SU-DHL-6 (cell line): Measurements from ENCODE around the gene FAM47E.

Experiments
- H2AFZ ChIP-seq: fragments of 200-600 bp; sonication (generic); 2 replicates; pipeline ENCODE4 v1.6.1; 2014; ENCODE audit warnings: low read depth, mild to moderate bottlenecking, moderate library complexity, mixed read lengths, antibody characterized with exemption, low read length; ENCODE audit not compliant: severe bottlenecking
- H3F3A ChIP-seq: fragments of 200-600 bp; shearing (Covaris generic); 2 replicates; pipeline ENCODE4 v1.6.0; 2016; ENCODE audit warnings: antibody characterized with exemption, mild to moderate bottlenecking; ENCODE audit not compliant: insufficient read depth
- H3K27ac ChIP-seq: fragments of 200-600 bp; sonication (generic); 2 replicates; pipeline ENCODE4 v1.5.1; 2016; ENCODE audit warnings: low read depth, mild to moderate bottlenecking, low read length, moderate library complexity, mixed read lengths
- H3K27me3 ChIP-seq: fragments of 200-600 bp; sonication (generic), shearing (Covaris generic); 2 replicates; pipeline ENCODE4 v1.6.0; 2014; ENCODE audit warnings: mild to moderate bottlenecking, low read length
- H3K36me3 ChIP-seq: fragments of 200-600 bp; sonication (generic); 2 replicates; pipeline ENCODE4 v1.6.1; 2014; ENCODE audit warnings: mild to moderate bottlenecking, low read length, mixed read lengths
- H3K4me2 ChIP-seq: fragments of 300-600, 200-600 bp; shearing (Covaris generic), sonication (generic); 2 replicates; pipeline ENCODE4 v1.6.0; 2014; ENCODE audit warnings: low read length, low read depth, mild to moderate bottlenecking; ENCODE audit not compliant: poor library complexity, severe bottlenecking
- H3K4me3 ChIP-seq: fragments of 200-600 bp; sonication (generic); 2 replicates; pipeline ENCODE4 v1.5.1; 2014; ENCODE audit warnings: antibody characterized with exemption, low read length, mild to moderate bottlenecking, mixed read lengths; ENCODE audit not compliant: insufficient read depth, poor library complexity, severe bottlenecking
- H3K79me2 ChIP-seq: fragments of 200-600 bp; sonication (generic); 2 replicates; pipeline ENCODE4 v1.6.1; 2014; ENCODE audit warnings: mild to moderate bottlenecking, low read length, moderate library complexity; ENCODE audit not compliant: insufficient read depth
- H3K9ac ChIP-seq: fragments of 200-600 bp; sonication (generic); 2 replicates; pipeline ENCODE4 v1.7.0; 2014; ENCODE audit warnings: mild to moderate bottlenecking, low read length
- H3K9me2 ChIP-seq: fragments of 200-600 bp; sonication (generic); replicated peaks from 2 replicates; pipeline ENCODE4 v1.6.1; 2014; ENCODE audit warnings: low read length; ENCODE audit not compliant: insufficient read depth
- H3K9me3 ChIP-seq: fragments of 200-600 bp; sonication (generic); 2 replicates; pipeline ENCODE4 v1.6.1; 2014; ENCODE audit warnings: low read length, mixed read lengths; ENCODE audit not compliant: insufficient read depth
- H4K20me1 ChIP-seq: fragments of 200-600 bp; sonication (generic); 2 replicates; pipeline ENCODE4 v1.6.1; 2014; ENCODE audit warnings: low read depth, mild to moderate bottlenecking, antibody characterized with exemption, low read length, moderate library complexity, mixed read lengths
- EZH2phosphoT487 ChIP-seq: fragments of 200-600 bp; sonication (generic), shearing (Covaris generic); conservative IDR thresholded peaks from 2 replicates; pipeline ENCODE4 v1.6.1; 2018; ENCODE audit warnings: mild to moderate bottlenecking, antibody characterized with exemption, low read length, moderate library complexity, mixed read lengths
- TF ChIP-seq, protein P1 (sequence below): fragments of 200-600 bp; sonication (generic); IDR thresholded peaks from one replicate; pipeline ENCODE4 v1.5.1; 2017; ENCODE audit warnings: antibody characterized with exemption, mild to moderate bottlenecking, low read length, moderate library complexity; ENCODE audit not compliant: insufficient read depth, poor library complexity, severe bottlenecking

The FAM47E gene

DNA sequence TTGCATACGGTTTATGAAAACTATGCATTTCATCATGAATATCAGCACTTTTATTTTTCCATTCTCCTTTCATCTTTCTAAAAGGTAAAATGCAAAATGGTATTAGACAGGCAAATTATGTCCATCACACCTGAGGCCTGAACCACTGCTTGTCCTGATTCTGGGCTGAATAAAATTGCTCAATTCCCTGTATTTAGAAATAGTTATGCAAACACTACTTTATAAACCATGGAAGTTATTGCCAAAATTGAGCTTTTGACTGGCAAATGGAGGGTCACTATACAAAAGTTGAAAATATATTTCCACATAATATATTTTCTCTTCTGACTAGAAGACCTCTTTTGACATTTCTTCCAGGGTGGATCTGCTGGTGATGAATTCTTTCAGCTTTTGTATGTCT, 21.1 kb downstream of the FAM47E start:
- H3K79me2 ChIP-seq = no peaks in the 10 kb centered on the region
- no peak overlapping the region for H3K27ac ChIP-seq
- no peaks in the 10 kb centered on the region for H3F3A ChIP-seq
- H3K9ac ChIP-seq = no peak overlapping the region
- no peaks in the 10 kb centered on the region for H3K36me3 ChIP-seq
- no peak overlapping the region for H3K4me2 ChIP-seq
- no peaks in the 10 kb centered on the region for H3K9me3 ChIP-seq
- no peaks in the 10 kb centered on the region for H3K9me2 ChIP-seq
- H3K27me3 ChIP-seq = no peaks in the 10 kb centered on the region
- TF ChIP-seq, protein P1, sequence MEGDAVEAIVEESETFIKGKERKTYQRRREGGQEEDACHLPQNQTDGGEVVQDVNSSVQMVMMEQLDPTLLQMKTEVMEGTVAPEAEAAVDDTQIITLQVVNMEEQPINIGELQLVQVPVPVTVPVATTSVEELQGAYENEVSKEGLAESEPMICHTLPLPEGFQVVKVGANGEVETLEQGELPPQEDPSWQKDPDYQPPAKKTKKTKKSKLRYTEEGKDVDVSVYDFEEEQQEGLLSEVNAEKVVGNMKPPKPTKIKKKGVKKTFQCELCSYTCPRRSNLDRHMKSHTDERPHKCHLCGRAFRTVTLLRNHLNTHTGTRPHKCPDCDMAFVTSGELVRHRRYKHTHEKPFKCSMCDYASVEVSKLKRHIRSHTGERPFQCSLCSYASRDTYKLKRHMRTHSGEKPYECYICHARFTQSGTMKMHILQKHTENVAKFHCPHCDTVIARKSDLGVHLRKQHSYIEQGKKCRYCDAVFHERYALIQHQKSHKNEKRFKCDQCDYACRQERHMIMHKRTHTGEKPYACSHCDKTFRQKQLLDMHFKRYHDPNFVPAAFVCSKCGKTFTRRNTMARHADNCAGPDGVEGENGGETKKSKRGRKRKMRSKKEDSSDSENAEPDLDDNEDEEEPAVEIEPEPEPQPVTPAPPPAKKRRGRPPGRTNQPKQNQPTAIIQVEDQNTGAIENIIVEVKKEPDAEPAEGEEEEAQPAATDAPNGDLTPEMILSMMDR = no peak
- TF ChIP-seq EZH2phosphoT487 = no peak
- H3K4me3 ChIP-seq = no peak overlapping the region
- H2AFZ ChIP-seq = no peak overlapping the region
- H4K20me1 ChIP-seq = no peaks in the 10 kb centered on the region

DNA sequence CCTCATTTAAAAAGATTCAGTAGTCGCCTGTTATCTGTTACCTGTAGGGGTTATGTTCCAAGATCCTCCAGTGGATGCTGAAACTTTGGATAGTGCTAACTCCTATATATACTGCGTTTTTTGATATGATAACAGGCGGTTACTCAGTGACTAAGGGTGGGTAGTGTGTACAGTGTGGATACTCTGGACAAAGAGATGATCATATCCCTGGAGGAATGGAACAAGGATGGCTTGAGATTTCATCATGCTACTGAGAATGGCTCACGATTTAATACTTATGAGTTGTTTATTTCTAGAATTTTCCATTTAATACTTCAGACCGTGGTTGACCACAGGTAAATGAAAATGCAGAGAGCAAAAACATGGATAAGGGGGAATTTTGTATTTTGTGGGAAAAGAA, 21.5 kb downstream of the FAM47E start:
- Histone ChIP-seq H3K36me3 (no peaks in the 10 kb centered on the region), H3K27ac (no peak overlapping the region), H3K9ac (no peak overlapping the region), H3K9me3 (no peaks in the 10 kb centered on the region), H3F3A (no peaks in the 10 kb centered on the region), H3K4me2 (no peak overlapping the region), H3K27me3 (no peaks in the 10 kb centered on the region), H3K4me3 (no peak overlapping the region), H2AFZ (no peak overlapping the region), H4K20me1 (no peaks in the 10 kb centered on the region), H3K79me2 (no peaks in the 10 kb centered on the region), H3K9me2 (no peaks in the 10 kb centered on the region)
- TF ChIP-seq EZH2phosphoT487 = no peak
- TF ChIP-seq, protein P1 = no peak

DNA sequence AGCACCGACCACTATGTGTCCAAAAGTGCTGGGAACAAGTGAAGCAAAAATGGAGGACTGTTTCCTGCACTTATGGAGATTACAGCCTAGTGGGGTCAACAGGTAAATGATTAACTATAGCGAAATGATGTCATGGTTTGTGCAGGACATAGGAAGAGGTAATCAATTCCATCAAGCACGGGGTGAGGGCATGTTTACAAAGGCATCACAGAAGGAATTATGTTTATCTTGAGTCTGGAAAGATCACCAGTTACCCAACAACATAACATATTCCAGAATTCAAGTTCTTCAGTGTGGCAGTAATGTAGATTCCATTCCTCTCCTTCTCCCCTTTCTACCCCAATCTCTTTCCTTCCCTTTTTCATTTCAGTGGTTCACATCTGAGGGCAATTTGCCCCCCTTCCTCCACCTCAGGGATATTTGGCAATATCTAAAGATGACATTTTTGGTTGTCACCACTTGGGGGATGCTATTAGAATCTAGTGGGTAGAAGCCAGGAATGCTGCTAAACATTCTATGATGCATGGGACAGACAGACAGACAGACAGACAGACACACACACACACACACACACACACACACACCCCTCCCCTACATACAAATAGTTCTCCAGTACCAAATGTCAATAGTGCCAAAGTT, 24.1 kb downstream of the FAM47E start:
- H3K9ac ChIP-seq = no peak overlapping the region
- no peaks in the 10 kb centered on the region for H3K9me3 ChIP-seq
- no peaks in the 10 kb centered on the region for H3F3A ChIP-seq
- H2AFZ ChIP-seq = no peak overlapping the region
- H3K79me2 ChIP-seq = no peaks in the 10 kb centered on the region
- no peak for TF ChIP-seq EZH2phosphoT487
- TF ChIP-seq, protein P1 = no peak
- H3K36me3 ChIP-seq = no peaks in the 10 kb centered on the region
- no peaks in the 10 kb centered on the region for H3K27me3 ChIP-seq
- H4K20me1 ChIP-seq = no peaks in the 10 kb centered on the region
- H3K4me2 ChIP-seq = no peak overlapping the region
- H3K9me2 ChIP-seq = no peaks in the 10 kb centered on the region
- H3K27ac ChIP-seq = no peak overlapping the region
- H3K4me3 ChIP-seq = no peak overlapping the region
